IPS-15b (cell line): Measurements from ENCODE around the gene DCHS1.

Experiments
- H3K27me3 ChIP-seq: one replicate; pipeline ENCODE4 v1.6.1; 2013; ENCODE audit warnings: low read length; ENCODE audit not compliant: control insufficient read depth, insufficient read depth
- H3K36me3 ChIP-seq: one replicate; pipeline ENCODE4 v1.6.1; 2013; ENCODE audit warnings: low read length; ENCODE audit not compliant: control insufficient read depth, insufficient read depth
- H3K4me1 ChIP-seq: one replicate; pipeline ENCODE4 v1.6.1; 2013; ENCODE audit warnings: mild to moderate bottlenecking, low read length; ENCODE audit not compliant: control insufficient read depth, insufficient read depth
- H3K4me3 ChIP-seq: one replicate; pipeline ENCODE4 v1.5.1; 2013; ENCODE audit warnings: low read depth, low read length
- H3K9ac ChIP-seq: one replicate; pipeline ENCODE4 v1.6.1; 2013; ENCODE audit warnings: low read depth, mild to moderate bottlenecking, low read length
- H3K9me3 ChIP-seq: one replicate; pipeline ENCODE4 v1.6.1; 2013; ENCODE audit warnings: mild to moderate bottlenecking, low read length; ENCODE audit not compliant: control insufficient read depth, insufficient read depth

The DCHS1 gene

DNA sequence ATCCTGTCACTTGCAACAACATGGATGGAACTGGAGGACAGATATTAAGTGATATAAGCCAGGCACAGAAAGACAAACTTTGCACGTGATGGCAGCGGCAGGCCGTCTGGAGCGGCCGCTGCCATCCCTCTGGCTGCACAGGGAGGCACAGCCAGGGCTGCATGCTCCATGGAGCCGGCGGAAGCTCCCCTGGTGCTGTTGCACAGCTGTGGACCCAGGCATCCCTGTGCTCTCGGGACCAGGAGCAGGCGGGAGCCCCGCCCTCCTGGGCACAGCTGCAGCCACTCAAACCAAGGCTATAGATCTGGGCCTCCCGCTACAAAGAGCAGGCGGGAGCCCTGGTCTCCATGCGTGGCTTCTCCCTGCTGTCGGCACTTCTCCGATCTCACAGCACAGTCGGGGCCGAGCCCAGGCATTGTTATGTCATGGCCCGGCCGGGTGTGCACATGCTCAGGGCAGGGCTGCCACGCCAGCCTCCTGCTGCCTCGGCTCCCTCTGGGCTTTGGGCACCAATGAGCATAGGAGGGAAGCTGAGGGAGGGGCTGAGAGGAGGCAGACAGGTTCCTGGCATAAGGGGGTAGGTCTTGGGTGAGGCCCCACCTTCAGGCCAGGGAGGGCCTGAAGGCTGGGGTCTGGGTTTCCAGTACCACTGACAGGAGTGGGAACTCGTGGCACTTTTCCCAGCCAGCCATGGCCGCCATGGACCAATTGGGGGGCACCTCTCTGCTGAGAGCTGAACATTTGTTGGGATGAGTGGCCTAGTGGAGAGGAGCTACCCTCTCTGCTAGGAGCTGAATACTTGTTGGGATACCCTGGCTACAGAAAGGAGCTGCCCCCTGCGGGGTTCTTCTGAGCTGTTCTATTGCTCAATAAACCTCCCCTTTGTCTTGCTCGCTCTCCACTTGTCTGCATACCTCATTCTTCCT lies 68.9 kb downstream of the DCHS1 start:
- Histone ChIP-seq H3K4me3 (no peak overlapping the region), H3K36me3 (no peaks in the 10 kb centered on the region), H3K9ac (no peak overlapping the region)

DNA sequence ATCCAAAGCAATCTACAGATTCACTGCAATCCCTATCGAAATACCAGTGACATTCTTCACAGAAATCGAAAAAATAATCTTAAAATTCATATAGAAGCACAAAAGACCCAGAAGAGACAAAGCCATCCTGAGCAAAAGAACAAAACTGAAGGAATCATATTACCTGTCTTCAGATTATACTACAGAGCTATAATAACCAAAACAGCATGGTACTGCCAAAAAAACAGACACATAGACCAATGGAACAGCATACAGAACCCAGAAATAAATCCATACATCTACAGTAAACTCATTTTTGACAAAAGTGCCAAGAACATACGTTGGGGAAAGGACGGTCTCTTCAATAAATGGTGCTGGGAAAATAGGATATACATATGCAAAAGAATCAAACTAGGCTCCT lies 71.1 kb downstream of the DCHS1 start:
- Histone ChIP-seq H3K4me3 (no peak overlapping the region), H3K9ac (no peak overlapping the region)

More for the DNA sequence above, 68.9 kb downstream of the DCHS1 start:
- Histone ChIP-seq H3K9me3 (no peaks in the 10 kb centered on the region), H3K27me3 (no peaks in the 10 kb centered on the region), H3K4me1 (no peaks in the 10 kb centered on the region)

GRCh38 chr11:6583584-6583983 lies 72.0 kb downstream of the DCHS1 start:
- Histone ChIP-seq H3K4me1 (no peaks in the 10 kb centered on the region), H3K4me3 (no peak overlapping the region), H3K9me3 (no peaks in the 10 kb centered on the region), H3K36me3 (no peaks in the 10 kb centered on the region), H3K27me3 (no peaks in the 10 kb centered on the region), H3K9ac (no peak overlapping the region)

More for the DNA sequence above, 71.1 kb downstream of the DCHS1 start:
- Histone ChIP-seq H3K9me3 (no peaks in the 10 kb centered on the region), H3K36me3 (no peaks in the 10 kb centered on the region), H3K27me3 (no peaks in the 10 kb centered on the region), H3K4me1 (no peaks in the 10 kb centered on the region)

DNA sequence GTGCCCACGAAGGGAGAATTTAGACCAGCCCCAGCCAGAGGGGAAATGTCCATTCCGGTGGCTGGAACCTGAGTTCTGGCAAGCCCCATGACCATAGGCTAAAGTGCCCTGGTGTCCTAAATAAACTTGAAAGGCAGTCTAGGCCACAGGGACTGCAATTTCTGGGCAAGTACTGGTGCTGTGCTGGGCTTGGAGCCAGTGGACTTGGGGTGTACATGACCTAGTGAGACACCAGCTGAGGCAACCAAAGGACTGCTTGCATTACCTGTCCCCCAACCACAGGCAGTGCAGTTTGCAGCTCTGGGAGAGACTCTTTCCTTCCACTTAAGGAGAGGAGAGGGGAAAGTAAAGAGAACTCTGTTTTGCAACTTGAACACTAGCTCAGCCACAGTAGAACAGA lies 75.9 kb downstream of the DCHS1 start:
- no peak overlapping the region for H3K9ac ChIP-seq
- no peak overlapping the region for H3K4me3 ChIP-seq

DNA sequence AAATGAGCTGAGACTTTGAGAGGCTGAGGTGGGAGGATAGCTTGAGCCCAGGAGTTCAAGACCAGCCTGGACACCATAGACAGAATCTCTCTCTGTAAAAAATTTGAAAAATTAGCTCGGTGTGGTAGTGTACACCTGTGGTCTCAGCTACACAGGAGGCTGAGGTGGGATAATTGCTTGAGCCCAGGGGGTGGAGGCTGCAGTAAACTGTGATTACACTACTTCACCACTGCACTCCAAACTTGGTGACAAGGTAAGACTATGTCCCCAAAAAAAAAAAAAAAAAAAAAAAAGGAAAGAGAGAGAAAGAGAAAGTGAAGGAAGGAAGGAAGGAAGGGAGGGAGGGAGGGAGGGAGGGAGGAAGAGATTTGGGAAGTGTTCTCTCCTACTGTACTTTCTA lies 77.5 kb downstream of the DCHS1 start:
- Histone ChIP-seq H3K4me1 (no peaks in the 10 kb centered on the region), H3K9ac (no peak overlapping the region), H3K36me3 (no peaks in the 10 kb centered on the region)

More for the DNA sequence above, 75.9 kb downstream of the DCHS1 start:
- H3K27me3 ChIP-seq, result no peaks in the 10 kb centered on the region
- H3K4me1 ChIP-seq, result no peaks in the 10 kb centered on the region
- no peaks in the 10 kb centered on the region for H3K9me3 ChIP-seq
- H3K36me3 ChIP-seq, result no peaks in the 10 kb centered on the region

DNA sequence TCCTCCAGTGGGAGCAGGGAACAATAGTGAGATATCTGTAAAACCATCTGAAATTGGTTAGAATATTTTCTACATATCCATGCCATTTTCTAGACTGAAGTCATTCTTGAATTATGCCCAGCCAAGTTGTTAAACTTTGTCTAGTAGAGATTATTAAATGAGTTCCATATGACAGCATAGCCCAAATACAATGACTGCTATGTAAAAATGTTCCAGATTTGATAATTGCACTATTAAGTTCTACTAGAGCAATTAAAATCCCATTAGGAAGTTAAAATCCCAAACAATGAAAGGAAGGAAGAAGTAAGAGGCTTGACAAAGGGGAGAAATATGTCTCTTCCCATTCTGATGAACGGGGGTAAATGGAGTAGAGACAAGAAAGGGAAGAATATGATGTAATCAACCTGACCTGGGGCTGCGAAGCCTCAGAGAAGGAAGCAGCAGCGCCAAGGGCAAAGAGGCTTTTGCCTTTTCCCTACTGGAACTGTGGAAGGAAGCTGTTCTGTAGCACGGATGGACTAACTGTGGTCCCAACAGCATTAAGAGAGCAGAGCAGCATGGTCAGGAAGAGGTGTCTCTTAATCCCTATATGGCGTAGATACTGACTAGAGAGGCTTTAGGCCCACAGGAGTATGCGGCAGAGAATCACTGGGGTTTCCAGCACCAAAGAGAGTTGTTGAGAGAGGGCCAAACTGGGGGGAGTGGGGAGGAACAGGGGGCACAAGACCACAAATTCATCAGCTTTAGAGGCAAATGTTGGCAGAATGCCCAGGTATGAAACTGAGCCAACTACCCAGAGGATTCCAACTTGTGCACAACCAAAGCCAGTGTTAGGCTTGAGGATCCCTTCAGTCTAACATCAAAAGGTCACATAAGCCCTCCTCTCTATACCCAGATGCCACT lies 78.9 kb downstream of the DCHS1 start:
- no peaks in the 10 kb centered on the region for H3K27me3 ChIP-seq
- no peak overlapping the region for H3K4me3 ChIP-seq
- H3K36me3 ChIP-seq, result no peaks in the 10 kb centered on the region
- no peak overlapping the region for H3K9ac ChIP-seq
- H3K9me3 ChIP-seq, result no peaks in the 10 kb centered on the region
- no peaks in the 10 kb centered on the region for H3K4me1 ChIP-seq

More for the DNA sequence above, 77.5 kb downstream of the DCHS1 start:
- Histone ChIP-seq H3K27me3 (no peaks in the 10 kb centered on the region), H3K9me3 (no peaks in the 10 kb centered on the region), H3K4me3 (no peak overlapping the region)

DNA sequence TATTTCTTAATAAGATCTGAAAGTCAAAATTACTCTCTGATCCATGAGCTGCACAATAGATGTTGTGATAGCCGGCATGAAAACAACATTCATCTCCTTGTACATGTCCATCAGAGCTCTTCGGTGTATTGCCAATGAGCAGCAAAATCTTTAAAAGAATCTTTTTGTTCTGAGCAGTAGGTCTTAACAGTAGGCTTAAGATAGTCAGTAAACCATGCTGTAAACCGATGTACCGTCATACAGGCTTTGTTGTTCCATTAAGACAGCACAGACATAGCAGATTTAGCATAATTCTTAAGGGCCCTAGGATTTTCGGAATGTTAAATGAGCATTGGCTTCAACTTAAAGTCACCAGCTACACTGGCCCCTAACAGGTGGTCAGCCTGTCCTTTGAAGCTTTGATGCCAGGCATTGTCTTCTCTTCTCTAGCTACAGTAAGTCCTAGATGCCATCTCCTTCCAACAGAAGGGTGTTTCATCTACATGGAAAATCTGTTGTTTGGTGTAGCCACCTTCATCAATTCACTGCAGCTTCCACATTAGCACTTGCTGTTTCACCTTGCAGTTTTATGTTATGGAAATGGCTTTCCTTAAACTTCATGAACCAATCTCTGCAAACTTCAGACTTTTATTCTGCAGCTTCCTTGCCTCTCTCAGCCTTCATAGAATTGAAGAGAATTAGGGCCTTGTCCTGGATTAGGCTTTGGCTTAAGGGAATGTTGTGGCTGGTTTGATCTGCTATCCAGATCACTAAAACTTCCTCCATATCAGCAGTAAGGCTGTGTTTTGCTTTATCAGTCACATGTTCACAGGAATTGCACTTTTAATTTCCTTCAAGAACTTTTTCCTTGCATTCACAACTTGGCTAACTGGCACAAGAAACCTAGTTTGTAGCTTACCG lies 80.5 kb downstream of the DCHS1 start:
- Histone ChIP-seq H3K36me3 (no peaks in the 10 kb centered on the region), H3K4me3 (no peak overlapping the region), H3K27me3 (no peaks in the 10 kb centered on the region), H3K4me1 (no peaks in the 10 kb centered on the region), H3K9me3 (no peaks in the 10 kb centered on the region), H3K9ac (no peak overlapping the region)

DNA sequence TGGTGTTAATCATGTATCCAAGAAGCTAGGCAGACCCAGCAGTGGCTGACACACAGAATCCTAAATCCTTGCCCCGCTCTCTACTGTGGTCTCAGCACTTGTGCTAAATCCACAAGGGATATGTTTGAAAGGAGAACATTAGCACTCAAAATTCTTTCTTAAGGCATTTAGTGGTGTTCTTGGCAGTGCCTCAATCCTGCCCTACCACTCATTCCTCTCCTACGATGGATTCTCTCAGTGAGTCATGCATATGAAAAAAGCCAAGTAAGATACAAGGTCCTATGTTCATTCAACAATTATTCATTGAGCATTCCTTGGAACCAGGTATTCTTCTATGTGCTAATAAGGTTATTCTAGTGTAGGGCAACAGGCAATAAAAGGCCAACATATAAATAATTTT lies 83.4 kb downstream of the DCHS1 start:
- H3K36me3 ChIP-seq, result no peaks in the 10 kb centered on the region
- no peaks in the 10 kb centered on the region for H3K27me3 ChIP-seq
- peaks cover 4% of the 10 kb centered on the region for H3K4me1 ChIP-seq
- no peak overlapping the region for H3K9ac ChIP-seq
- H3K4me3 ChIP-seq, result no peak overlapping the region
- no peaks in the 10 kb centered on the region for H3K9me3 ChIP-seq

- no peaks in the 10 kb centered on the region for H3K36me3 ChIP-seq
- H3K4me1 ChIP-seq, result peaks cover 4% of the 10 kb centered on the region
- no peak overlapping the region for H3K4me3 ChIP-seq
- no peak overlapping the region for H3K9ac ChIP-seq
- H3K27me3 ChIP-seq, result no peaks in the 10 kb centered on the region
- no peaks in the 10 kb centered on the region for H3K9me3 ChIP-seq
These were observed 84.1 kb downstream of the DCHS1 start for GRCh38 chr11:6571434-6572008.
